Activated CD8-positive, alpha-beta memory T cell treated with anti-CD3 and anti-CD28 coated beads for 48 hours (primary cell): ENCODE measurements around the gene HK1.
"Not testable (repeated sequence)": the region's sequence is repeated elsewhere in the genome, so short reads cannot be mapped to it uniquely, and the experiment has no call there.

Experiments used
- DNase-seq, 3 experiments: peaks; one replicate each; pipeline ENCODE4 v3.0.0-alpha.2; 2020; ENCODE audit warnings: low read depth in 2 of 3, low spot score in 2 of 3

HK1 gene

DNA sequence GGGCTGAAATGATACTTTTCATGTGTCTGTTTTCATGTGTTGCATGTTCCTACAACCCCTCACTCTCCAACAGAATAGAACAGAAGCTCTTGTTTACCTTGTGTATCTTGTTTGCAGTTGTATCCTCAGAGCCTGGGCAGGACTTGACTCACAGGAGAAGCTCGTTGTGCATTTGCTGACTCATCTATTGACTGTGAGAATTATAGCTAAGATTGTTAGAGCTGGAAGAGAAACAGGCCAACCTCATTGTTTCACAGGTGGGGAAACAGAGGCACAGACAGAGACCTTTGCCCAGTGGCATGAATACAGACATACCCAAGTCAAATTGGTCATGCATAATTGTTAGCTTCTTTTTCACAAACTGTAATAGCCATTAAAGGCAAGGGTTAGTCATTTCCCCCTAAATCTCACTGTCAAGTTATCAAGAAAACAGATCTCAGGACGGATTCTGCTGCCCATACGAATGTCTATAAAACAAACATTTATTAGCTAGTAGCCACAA, 168.4 kb downstream of the HK1 start:
- DNase-seq: no peak

DNA sequence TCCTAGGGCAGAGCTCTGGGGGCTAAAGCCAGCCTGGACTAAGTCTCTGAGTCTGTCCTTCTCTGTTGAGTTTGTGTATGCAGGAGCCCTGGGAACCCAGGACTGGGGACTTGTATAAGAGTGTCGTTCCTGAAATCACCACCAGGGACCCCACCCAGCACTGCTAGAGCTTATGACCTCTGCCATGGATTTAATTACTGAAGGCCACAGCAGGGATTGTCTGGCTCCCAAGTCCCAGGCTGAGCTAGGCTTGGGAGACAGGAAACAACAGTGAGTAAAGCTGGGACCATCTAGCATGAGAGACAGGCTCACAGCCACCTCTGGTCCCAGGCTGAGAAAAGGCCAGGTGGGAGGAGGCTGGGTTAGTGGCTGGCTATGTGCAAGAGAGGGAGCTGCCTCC, 171.5 kb downstream of the HK1 start:
- no peak for DNase-seq

DNA sequence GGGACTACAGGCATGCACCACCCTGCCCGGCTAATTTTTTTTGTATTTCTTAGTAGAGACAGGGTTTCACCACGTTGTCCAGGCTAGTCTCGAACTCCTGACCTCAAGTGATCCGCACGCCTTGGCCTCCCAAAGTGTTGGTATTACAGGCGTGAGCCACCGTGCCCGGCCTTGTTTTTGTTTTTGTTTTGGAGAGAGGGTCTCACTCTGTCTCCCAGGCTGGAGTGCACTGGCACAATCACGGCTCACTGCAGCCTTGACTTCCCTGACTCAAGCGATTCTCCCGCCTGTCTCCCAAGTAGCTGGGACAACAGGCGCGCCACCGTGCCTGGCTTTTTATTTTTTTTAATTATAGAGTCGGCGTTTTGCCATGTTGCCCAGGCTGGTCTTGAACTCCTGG, 172.1 kb downstream of the HK1 start:
- DNase-seq: not testable (repeated sequence)

DNA sequence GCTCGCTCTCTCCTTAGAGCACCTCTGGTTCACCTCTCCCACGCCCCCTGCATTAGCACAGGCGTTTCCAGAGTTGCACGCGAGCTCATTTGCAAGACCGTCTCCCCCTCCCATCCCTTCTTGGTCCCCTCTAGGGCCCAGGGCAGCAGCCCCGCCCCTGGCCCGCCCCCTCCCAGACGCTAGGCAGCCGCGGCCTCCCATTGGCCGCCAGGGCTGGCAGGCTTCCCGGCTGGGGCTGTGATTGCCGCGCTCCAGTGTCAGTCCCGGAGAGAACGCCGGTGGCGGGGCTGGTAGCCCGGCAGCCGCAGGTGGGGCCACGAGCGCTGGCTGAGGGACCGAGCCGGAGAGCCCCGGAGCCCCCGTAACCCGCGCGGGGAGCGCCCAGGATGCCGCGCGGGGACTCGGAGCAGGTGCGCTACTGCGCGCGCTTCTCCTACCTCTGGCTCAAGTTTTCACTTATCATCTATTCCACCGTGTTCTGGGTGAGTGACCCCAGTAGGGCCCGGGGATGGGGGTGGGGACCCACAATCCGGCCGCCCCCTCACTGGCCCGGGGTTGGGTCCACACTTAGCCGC, 173.0 kb downstream of the HK1 start, which contains the start of gene TSPAN15:
Gene TSPAN15 (plus strand): TSS at position 257 of the 575 bp plus-strand sequence. CDS start 130 bp downstream, at position 387.
- peak; percentile 37 to 53 (median 41) for DNase-seq
